GM12875 (cell line): ENCODE measurements around the gene ASTN2.

Experiments used
- H3K4me3 ChIP-seq: one replicate; pipeline ENCODE4 v1.5.1; 2011; ENCODE audit warnings: low read depth, low read length, control low read depth
- CTCF ChIP-seq: IDR thresholded peaks from 2 replicates; pipeline ENCODE4 v1.5.1; 2011; ENCODE audit warnings: low read depth, mild to moderate bottlenecking, control low read depth, inconsistent platforms, low read length, moderate library complexity, borderline replicate concordance; ENCODE audit not compliant: insufficient read depth

The ASTN2 gene

GRCh38 chr9:116861321-116861720 is 553.5 kb downstream of the ASTN2 start:
- TF ChIP-seq CTCF: no peak
- no peak overlapping the region for H3K4me3 ChIP-seq

GRCh38 chr9:116860509-116861120 is 554.2 kb downstream of the ASTN2 start:
- H3K4me3 ChIP-seq: no peak overlapping the region
- peak; percentile 83 for TF ChIP-seq CTCF

GRCh38 chr9:116859763-116860162 is 555.1 kb downstream of the ASTN2 start:
- H3K4me3 ChIP-seq: no peak overlapping the region
- TF ChIP-seq CTCF: no peak

- no peak for TF ChIP-seq CTCF
- H3K4me3 ChIP-seq: no peak overlapping the region
These were observed 557.5 kb downstream of the ASTN2 start for GRCh38 chr9:116857321-116857720.

GRCh38 chr9:116855881-116856662 is 558.8 kb downstream of the ASTN2 start:
- TF ChIP-seq CTCF: no peak
- H3K4me3 ChIP-seq: no peak overlapping the region

GRCh38 chr9:116849721-116850120 is 565.1 kb downstream of the ASTN2 start:
- no peak for TF ChIP-seq CTCF
- no peak overlapping the region for H3K4me3 ChIP-seq

- TF ChIP-seq CTCF: no peak
- H3K4me3 ChIP-seq: no peak overlapping the region
These were observed 570.2 kb downstream of the ASTN2 start for GRCh38 chr9:116844621-116845020.
